D721Med (cell line): ENCODE measurements around the gene ZNF674.

Experiments
- DNase-seq: peaks from one replicate; pipeline ENCODE4 v3.0.0; 2011; ENCODE audit warnings: low spot score; ENCODE audit not compliant: insufficient read length
- FAIRE-seq: peaks from 2 replicates; lab custom pipeline; 2011; peaks lifted over from hg19 to GRCh38; lab: Jason Lieb, UNC
- CTCF ChIP-seq: IDR thresholded peaks from 2 replicates; pipeline ENCODE4 v1.5.1; 2012; ENCODE audit warnings: mild to moderate bottlenecking, control low read depth; ENCODE audit not compliant: insufficient read depth; ENCODE audit errors: missing control alignments

ZNF674 gene

GRCh38 chrX:46545111-46546005 is at the start of gene ZNF674:
Gene ZNF674 (minus strand): TSS chrX:46545421. CDS start chrX:46542087, 3,334 bp downstream.
- peak; percentile 36 for TF ChIP-seq CTCF
- FAIRE-seq = no peak
- peak; percentile 58 for DNase-seq

- DNase-seq (no peak), FAIRE-seq (no peak)
- no peak for TF ChIP-seq CTCF
Measured at GRCh38 chrX:46589977-46590723, 44.9 kb upstream of the ZNF674 start.

GRCh38 chrX:46588263-46588662 is 43.0 kb upstream of the ZNF674 start:
- DNase-seq = no peak
- TF ChIP-seq CTCF = no peak
- FAIRE-seq = no peak

GRCh38 chrX:46587753-46588171 is 42.5 kb upstream of the ZNF674 start:
- DNase-seq = no peak
- no peak for FAIRE-seq
- TF ChIP-seq CTCF = no peak

GRCh38 chrX:46587158-46587557 is 41.9 kb upstream of the ZNF674 start:
- no peak for DNase-seq
- no peak for TF ChIP-seq CTCF
- no peak for FAIRE-seq

GRCh38 chrX:46584736-46585135 is 39.5 kb upstream of the ZNF674 start:
- DNase-seq (no peak), FAIRE-seq (no peak)
- TF ChIP-seq CTCF = no peak

- DNase-seq (no peak), FAIRE-seq (no peak)
- no peak for TF ChIP-seq CTCF
Measured at GRCh38 chrX:46582966-46583365, 37.7 kb upstream of the ZNF674 start.
